Vagina (tissue), 2 donors: Measurements from ENCODE around the gene PLEKHG3. TPM values are rescaled to one million over a fixed set of nuclear protein-coding genes. Genes with fewer than 3 reads are reported as not detected.

Experiments
- DNase-seq, 2 donors: peaks; one replicate each; pipeline ENCODE4 v3.0.0-alpha.2; 2017; ENCODE audit errors: extremely low spot score in 2 of 2
- H3K27ac ChIP-seq: fragments of 200-600 bp; sonication (generic); one replicate; pipeline ENCODE4 v1.5.1; 2019
- H3K27me3 ChIP-seq: fragments of 200-600 bp; sonication (generic); one replicate; pipeline ENCODE4 v1.5.1; 2019
- H3K36me3 ChIP-seq, 2 donors: fragments of 200-600 bp; sonication (generic); one replicate each; pipeline ENCODE4 v1.5.1; 2017 to 2019
- H3K4me1 ChIP-seq: fragments of 200-600 bp; sonication (generic); one replicate; pipeline ENCODE4 v1.5.1; 2019
- H3K4me3 ChIP-seq, 2 donors: fragments of 200-600 bp; sonication (generic); 1 replicate in 1 of 2; 2 replicates in 1 of 2; pipeline ENCODE4 v1.5.1; 2016 to 2019
- H3K9me3 ChIP-seq: fragments of 200-600 bp; sonication (generic); one replicate; pipeline ENCODE4 v1.5.1; 2019
- CTCF ChIP-seq, 3 experiments: fragments of 450-650 bp in 2 of 3; fragments of 200-600 bp in 1 of 3; sonication (generic) in 1 of 3; IDR thresholded peaks; one replicate each; pipeline ENCODE4 v1.5.1; 2017 to 2019; ENCODE audit warnings: antibody characterized with exemption in 3 of 3, mild to moderate bottlenecking in 2 of 3, moderate library complexity in 2 of 3
- POLR2A ChIP-seq, 2 donors: fragments of 450-650 bp; IDR thresholded peaks; one replicate each; pipeline ENCODE4 v1.6.1; 2017; ENCODE audit warnings: antibody characterized with exemption in 2 of 2, mild to moderate bottlenecking in 2 of 2, moderate library complexity in 2 of 2
- POLR2AphosphoS5 ChIP-seq, 2 donors: sonication (generic); formaldehyde crosslinking; IDR thresholded peaks; one replicate each; pipeline ENCODE4 v1.9.0; 2017; ENCODE audit warnings: antibody characterized with exemption in 2 of 2, mild to moderate bottlenecking in 2 of 2, low read depth in 1 of 2; ENCODE audit not compliant: insufficient read depth in 1 of 2
- intact Hi-C: fragments of 100-400 bp; cut with DNase I; formaldehyde crosslinking; loops from one replicate; pipeline ENCODE4 v1.15.1; 2023
- total RNA-seq: library from RNA; depleted of rRNA; stranded (reverse); fragments of >200 nt; gene quantifications from one replicate; pipeline ENCODE4 v1.2.3, GENCODE V29; 2016

Gene PLEKHG3
- total RNA-seq, 1 donor from 2014 or later = 50.1 TPM

DNA sequence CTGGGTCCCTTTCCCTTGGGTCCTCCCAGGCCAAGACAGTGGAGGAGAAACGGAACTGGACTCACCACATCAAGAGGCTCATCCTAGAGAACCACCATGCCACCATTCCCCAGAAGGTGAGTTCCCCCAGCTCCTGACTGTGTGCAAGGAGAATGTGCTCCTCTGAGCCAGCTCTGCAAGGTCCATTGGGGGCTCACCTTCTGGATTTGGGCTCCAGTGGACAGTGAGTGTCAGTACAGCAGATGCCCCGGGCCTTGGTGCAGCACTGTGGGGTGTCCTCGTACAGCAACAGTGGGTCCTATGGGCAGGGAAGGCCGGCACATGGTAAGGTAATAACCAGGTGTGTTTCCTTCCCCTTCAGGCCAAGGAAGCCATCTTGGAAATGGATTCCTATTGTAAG lies 27.8 kb downstream of the PLEKHG3 start:
- Histone ChIP-seq H3K4me3 (no peak overlapping the region), H3K36me3 (peaks cover 0 to 28% of the 10 kb centered on the region in 2 donors), H3K27ac (no peak overlapping the region), H3K9me3 (no peaks in the 10 kb centered on the region), H3K27me3 (no peaks in the 10 kb centered on the region), H3K4me1 (peaks cover under 1% of the 10 kb centered on the region)
- no peak for DNase-seq
- no peak for TF ChIP-seq CTCF (IDR thresholded peaks at IDR 0.05)
- no peak for TF ChIP-seq POLR2A (IDR thresholded peaks at IDR 0.05)
- TF ChIP-seq POLR2AphosphoS5 (IDR thresholded peaks at IDR 0.05; ENCODE audit: insufficient read depth in 1 of 2, low read depth in 1 of 2) = no peak
- intact Hi-C loops = no loop called here

DNA sequence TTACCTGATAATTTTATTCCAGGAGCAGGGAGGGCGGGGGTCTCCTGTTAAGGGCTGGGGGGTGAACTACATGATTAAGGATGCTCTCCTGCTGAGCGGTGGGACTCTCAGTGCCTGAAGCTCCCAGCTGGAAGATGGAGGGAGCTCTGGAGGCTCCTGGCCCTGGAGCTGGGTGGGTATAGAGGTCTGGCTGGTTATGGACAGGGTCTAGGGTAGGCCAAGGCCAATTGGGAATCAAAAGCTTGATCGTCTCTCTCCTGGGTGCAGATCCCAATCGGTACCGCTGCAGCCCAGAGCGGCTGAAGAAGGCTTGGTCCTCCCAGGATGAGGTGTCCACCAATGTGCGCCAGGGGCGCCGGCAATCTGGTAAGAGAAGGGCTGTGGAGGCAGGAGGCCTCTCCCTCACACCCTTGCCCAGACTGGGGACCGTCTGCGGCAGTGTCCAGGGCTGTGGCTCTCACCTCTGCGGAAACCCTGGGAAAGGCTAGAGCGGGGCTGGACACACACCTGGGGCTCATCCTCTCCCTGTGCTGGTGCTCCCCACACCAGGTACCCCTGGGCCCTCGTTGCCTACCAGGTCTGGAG lies 28.4 kb downstream of the PLEKHG3 start:
- intact Hi-C loops = no loop called here
- H3K36me3 ChIP-seq = peaks cover 0 to 34% of the 10 kb centered on the region in 2 donors

DNA sequence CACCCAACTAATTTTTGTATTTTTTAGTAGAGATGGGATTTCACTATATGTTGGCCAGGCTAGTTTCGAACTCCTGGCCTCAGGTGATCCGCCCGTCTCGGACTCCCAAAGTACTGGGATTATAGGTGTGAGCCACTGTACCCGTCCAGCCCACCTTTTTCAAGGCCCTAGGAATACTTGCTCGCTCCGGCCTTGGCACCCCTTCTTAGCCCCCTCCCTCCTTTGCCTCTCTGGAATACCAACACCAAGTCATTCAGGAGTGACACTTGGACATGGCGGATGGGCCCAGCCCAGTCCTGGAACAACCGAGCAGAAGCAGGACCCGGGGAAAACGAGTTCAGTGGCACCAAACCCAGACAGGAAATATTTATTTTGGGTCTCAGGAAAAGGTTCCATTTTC lies 29.1 kb downstream of the PLEKHG3 start:
- intact Hi-C loops = no loop called here
- TF ChIP-seq POLR2AphosphoS5 (IDR thresholded peaks at IDR 0.05; ENCODE audit: insufficient read depth in 1 of 2, low read depth in 1 of 2) (no peak), POLR2A (IDR thresholded peaks at IDR 0.05) (no peak), CTCF (IDR thresholded peaks at IDR 0.05) (no peak)
- H3K27ac ChIP-seq = no peak overlapping the region
- H3K4me1 ChIP-seq = no peaks in the 10 kb centered on the region
- H3K27me3 ChIP-seq = no peaks in the 10 kb centered on the region
- H3K36me3 ChIP-seq = peaks cover 0 to 41% of the 10 kb centered on the region in 2 donors
- H3K9me3 ChIP-seq = no peaks in the 10 kb centered on the region
- no peak overlapping the region for H3K4me3 ChIP-seq
- DNase-seq = no peak

More for the DNA sequence above, 28.4 kb downstream of the PLEKHG3 start:
- H3K27me3 ChIP-seq = no peaks in the 10 kb centered on the region
- no peak for TF ChIP-seq POLR2AphosphoS5 (IDR thresholded peaks at IDR 0.05; ENCODE audit: insufficient read depth in 1 of 2, low read depth in 1 of 2)
- no peak overlapping the region for H3K27ac ChIP-seq
- H3K4me3 ChIP-seq = no peak overlapping the region
- no peak for DNase-seq
- no peaks in the 10 kb centered on the region for H3K9me3 ChIP-seq
- H3K4me1 ChIP-seq = no peaks in the 10 kb centered on the region

DNA sequence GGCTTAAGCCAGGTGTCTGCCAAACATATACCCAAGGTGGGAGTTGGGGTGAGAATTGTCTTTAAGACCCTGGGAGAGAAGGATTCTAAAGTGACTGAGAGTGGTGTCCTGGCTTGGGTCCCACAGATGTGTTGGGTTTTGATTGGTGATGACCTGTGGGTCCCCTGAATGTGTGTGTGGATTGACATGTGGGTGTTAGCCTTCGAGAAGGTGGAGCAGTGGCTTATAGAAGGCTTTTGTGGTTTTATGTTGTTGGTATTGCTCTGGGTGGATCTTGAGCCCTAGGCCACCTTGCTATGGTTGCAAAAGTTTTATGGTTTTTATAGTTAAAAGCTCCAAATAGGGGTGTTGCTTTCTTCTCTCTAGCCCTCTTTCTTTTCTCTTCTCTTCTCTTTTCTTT lies 29.7 kb downstream of the PLEKHG3 start:
- TF ChIP-seq CTCF (IDR thresholded peaks at IDR 0.05) (no peak), POLR2AphosphoS5 (IDR thresholded peaks at IDR 0.05; ENCODE audit: insufficient read depth in 1 of 2, low read depth in 1 of 2) (no peak), POLR2A (IDR thresholded peaks at IDR 0.05) (no peak)
- Histone ChIP-seq H3K36me3 (peaks cover 0 to 46% of the 10 kb centered on the region in 2 donors), H3K4me1 (no peaks in the 10 kb centered on the region), H3K27me3 (no peaks in the 10 kb centered on the region), H3K4me3 (no peak overlapping the region), H3K27ac (no peak overlapping the region), H3K9me3 (no peaks in the 10 kb centered on the region)
- no peak for DNase-seq
- intact Hi-C loops = no loop called here

- DNase-seq = no peak
- H3K36me3 ChIP-seq = peaks cover 0 to 53% of the 10 kb centered on the region in 2 donors
- no peaks in the 10 kb centered on the region for H3K27me3 ChIP-seq
- intact Hi-C loops = no loop called here
- H3K4me1 ChIP-seq = no peaks in the 10 kb centered on the region
- TF ChIP-seq POLR2AphosphoS5 (IDR thresholded peaks at IDR 0.05; ENCODE audit: insufficient read depth in 1 of 2, low read depth in 1 of 2) (no peak), POLR2A (IDR thresholded peaks at IDR 0.05) (no peak), CTCF (IDR thresholded peaks at IDR 0.05) (no peak)
- no peak overlapping the region for H3K4me3 ChIP-seq
- no peaks in the 10 kb centered on the region for H3K9me3 ChIP-seq
- no peak overlapping the region for H3K27ac ChIP-seq
Measured at GRCh38 chr14:64734990-64735389, 30.8 kb downstream of the PLEKHG3 start.
